Adrenal gland (tissue), 5 donors: ENCODE results near the gene CD93.

Experiments used
- POLR2A ChIP-seq, 2 donors: fragments of 450-650 bp; IDR thresholded peaks; one replicate each; pipeline ENCODE4 v1.6.1; 2017; ENCODE audit warnings: antibody characterized with exemption in 2 of 2, mild to moderate bottlenecking in 2 of 2, moderate library complexity in 1 of 2
- TF ChIP-seq, protein P1 (sequence below), 6 experiments: fragments of 450-650 bp in 4 of 6; fragments of 200-600 bp in 2 of 6; sonication (generic) in 1 of 6; IDR thresholded peaks; 1 replicate in 5 of 6; 2 replicates in 1 of 6; pipeline versions ENCODE4 v1.5.1 to v1.8.0; 2016 to 2021; ENCODE audit warnings: antibody characterized with exemption in 6 of 6, mild to moderate bottlenecking in 2 of 6, moderate library complexity in 1 of 6
- donor health status: DM: no; HTN: no; CAD: no.

DNA sequence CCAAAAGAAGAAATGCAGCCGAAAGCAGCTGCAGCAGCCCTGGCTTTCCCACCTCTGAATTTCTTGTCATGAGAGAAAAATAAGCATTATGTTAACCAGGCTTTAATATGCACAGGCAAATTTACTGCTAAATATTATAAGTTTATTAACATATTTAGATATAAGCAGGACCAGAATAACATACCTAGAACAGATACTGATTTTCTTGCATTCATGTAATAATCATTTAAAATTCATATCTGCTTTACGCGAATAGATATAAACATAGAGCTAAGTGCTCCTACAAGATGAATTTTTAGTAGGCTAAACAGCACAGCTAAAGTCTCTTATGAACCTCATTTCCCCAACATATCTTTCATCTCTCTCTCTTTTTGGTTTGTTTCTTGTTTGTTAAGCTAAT is 14.7 kb downstream of the CD93 start:
- TF ChIP-seq, protein P1, sequence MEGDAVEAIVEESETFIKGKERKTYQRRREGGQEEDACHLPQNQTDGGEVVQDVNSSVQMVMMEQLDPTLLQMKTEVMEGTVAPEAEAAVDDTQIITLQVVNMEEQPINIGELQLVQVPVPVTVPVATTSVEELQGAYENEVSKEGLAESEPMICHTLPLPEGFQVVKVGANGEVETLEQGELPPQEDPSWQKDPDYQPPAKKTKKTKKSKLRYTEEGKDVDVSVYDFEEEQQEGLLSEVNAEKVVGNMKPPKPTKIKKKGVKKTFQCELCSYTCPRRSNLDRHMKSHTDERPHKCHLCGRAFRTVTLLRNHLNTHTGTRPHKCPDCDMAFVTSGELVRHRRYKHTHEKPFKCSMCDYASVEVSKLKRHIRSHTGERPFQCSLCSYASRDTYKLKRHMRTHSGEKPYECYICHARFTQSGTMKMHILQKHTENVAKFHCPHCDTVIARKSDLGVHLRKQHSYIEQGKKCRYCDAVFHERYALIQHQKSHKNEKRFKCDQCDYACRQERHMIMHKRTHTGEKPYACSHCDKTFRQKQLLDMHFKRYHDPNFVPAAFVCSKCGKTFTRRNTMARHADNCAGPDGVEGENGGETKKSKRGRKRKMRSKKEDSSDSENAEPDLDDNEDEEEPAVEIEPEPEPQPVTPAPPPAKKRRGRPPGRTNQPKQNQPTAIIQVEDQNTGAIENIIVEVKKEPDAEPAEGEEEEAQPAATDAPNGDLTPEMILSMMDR (IDR thresholded peaks at IDR 0.05), result no peak
- TF ChIP-seq POLR2A (IDR thresholded peaks at IDR 0.05), result no peak
